Mesodermal cell (in vitro differentiated cells): ENCODE results near the gene NRIP1.
"Not testable (repeated sequence)": the region's sequence is repeated elsewhere in the genome, so short reads cannot be mapped to it uniquely, and the experiment has no call there.

Source experiments
- H3K27ac ChIP-seq: 2 replicates; pipeline ENCODE4 v1.7.0; 2013; ENCODE audit warnings: mild to moderate bottlenecking, low read depth, low read length, moderate library complexity; ENCODE audit not compliant: severe bottlenecking
- H3K36me3 ChIP-seq: 2 replicates; pipeline ENCODE4 v1.7.1; 2013; ENCODE audit warnings: mild to moderate bottlenecking, low read length, moderate library complexity; ENCODE audit not compliant: control insufficient read depth, insufficient read depth
- H3K4me1 ChIP-seq: one replicate; pipeline ENCODE4 v1.7.1; 2013; ENCODE audit warnings: mild to moderate bottlenecking, low read length; ENCODE audit not compliant: insufficient read depth, control insufficient read depth, poor library complexity, severe bottlenecking
- H3K4me3 ChIP-seq: 2 replicates; pipeline ENCODE4 v1.7.0; 2013; ENCODE audit warnings: low read length, control low read depth, mild to moderate bottlenecking; ENCODE audit not compliant: insufficient read depth, poor library complexity, severe bottlenecking; ENCODE audit errors: extremely low read depth
- H3K9me3 ChIP-seq: 2 replicates; pipeline ENCODE4 v1.7.1; 2013; ENCODE audit warnings: mild to moderate bottlenecking, low read length, moderate library complexity; ENCODE audit not compliant: control insufficient read depth
- WGBS, 2 experiments: methylation state at CpG; one replicate each; pipeline ENCODE4 v1.1.5; 2013; ENCODE audit warnings: missing lambda C conversion rate in 2 of 2; ENCODE audit not compliant: insufficient coverage in 2 of 2; 5-methylcytosine and 5-hydroxymethylcytosine counted together

NRIP1 gene

DNA sequence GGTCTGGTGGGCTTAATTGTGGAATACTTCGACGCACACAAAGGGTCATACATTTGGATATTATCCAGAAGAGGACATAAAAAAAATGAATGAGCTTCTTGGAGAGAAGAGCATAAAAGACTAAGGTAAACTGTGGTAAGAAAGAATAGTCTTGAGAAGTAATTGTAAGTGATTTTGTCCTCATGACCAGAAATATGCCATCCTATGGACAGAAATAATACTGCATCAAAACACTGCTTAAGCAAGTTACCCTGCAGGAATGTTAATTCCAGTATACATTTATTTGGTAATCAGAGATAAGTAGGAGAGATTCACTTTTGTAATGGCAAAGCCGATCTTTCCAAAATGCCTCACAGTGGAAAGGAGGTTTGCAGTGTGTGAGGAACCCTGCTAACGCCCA lies 111.9 kb downstream of the NRIP1 start:
- Histone ChIP-seq H3K9me3 (peaks cover 6% of the 10 kb centered on the region), H3K4me3 (no peak overlapping the region), H3K4me1 (no peaks in the 10 kb centered on the region), H3K36me3 (no peaks in the 10 kb centered on the region), H3K27ac (no peak overlapping the region)
- WGBS, 2 experiments, result 97% methylated on average over 2 of the region's 4 CpGs; no CpG with 5 or more reads in 1 of the 2 experiments

DNA sequence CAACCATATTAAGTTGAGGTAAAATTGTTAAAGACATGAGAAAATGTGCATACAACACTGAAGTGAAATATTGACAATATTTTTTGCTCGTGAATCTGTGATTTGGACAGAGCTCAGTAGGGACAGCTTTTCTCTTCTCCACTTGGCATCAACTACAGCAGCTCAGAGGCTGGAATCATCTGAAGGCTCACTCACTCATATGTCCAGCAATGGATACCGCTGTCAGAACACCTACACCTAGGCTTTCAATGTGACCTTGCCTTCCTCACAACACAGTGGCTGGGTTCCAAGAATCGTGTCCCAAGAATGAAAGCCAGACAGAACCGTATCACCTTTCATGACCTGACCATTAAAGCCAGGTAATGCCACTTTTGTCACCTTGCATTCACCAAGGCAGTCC lies 115.2 kb downstream of the NRIP1 start:
- no peaks in the 10 kb centered on the region for H3K36me3 ChIP-seq
- no peaks in the 10 kb centered on the region for H3K4me1 ChIP-seq
- H3K27ac ChIP-seq, result no peak overlapping the region
- WGBS, 2 experiments, result 83 to 93% methylated on average over 3 to 4 of the region's 4 CpGs
- no peak overlapping the region for H3K4me3 ChIP-seq
- peaks cover 6% of the 10 kb centered on the region for H3K9me3 ChIP-seq

DNA sequence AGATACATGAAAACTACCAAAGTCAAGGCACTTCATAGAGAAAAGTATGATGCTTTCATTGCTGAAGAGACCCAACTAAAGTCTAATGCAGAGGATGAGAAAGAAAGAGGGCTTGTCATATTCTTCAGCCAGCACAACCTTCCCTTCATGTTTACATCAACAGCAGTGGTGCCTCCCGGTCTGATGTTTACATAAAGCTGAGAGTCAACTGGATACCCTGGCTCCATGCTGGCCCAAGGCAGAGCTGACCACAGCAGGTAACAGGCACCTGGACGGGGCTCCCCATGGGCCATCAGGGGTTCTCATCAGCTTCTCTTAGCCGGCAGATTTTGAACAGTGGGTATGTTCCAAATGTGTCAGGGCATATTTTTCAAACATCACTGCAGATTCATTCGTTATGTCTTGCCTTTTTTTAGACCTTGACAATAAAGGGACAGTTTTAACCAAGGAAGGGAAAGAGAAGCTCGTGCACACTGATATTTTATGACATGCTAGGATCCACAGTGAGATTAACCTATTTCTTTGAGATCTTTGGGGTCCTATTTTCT lies 117.1 kb downstream of the NRIP1 start:
- H3K9me3 ChIP-seq, result peaks cover 6% of the 10 kb centered on the region
- no peaks in the 10 kb centered on the region for H3K36me3 ChIP-seq
- H3K4me1 ChIP-seq, result no peaks in the 10 kb centered on the region
- 76 to 79% methylated on average over 3 to 4 of the region's 5 CpGs for WGBS, 2 experiments
- no peak overlapping the region for H3K4me3 ChIP-seq
- no peak overlapping the region for H3K27ac ChIP-seq

DNA sequence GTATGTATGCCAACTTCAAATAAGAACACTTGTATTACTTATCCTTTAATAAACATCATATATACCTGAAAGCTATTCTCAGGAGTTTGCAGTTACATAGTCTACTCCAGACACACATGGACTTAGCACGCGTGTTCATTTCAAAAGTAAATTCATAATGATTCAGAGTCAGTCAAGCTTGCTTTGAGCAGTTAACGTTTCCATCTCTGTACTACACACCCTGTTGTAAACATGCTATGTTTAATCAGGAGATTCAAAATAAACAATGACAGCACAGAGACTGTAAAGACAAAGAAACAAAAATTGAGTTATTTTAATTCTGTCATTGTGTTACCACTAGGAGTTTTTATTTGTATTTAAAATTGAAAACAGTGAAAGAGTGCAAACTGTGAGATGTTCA lies 119.6 kb downstream of the NRIP1 start:
- Histone ChIP-seq H3K27ac (no peak overlapping the region), H3K4me3 (no peak overlapping the region), H3K9me3 (peaks cover 6% of the 10 kb centered on the region), H3K4me1 (no peaks in the 10 kb centered on the region), H3K36me3 (no peaks in the 10 kb centered on the region)
- WGBS, 2 experiments, result 100% methylated on average over 2 of the region's 3 CpGs; no CpG with 5 or more reads in 1 of the 2 experiments

DNA sequence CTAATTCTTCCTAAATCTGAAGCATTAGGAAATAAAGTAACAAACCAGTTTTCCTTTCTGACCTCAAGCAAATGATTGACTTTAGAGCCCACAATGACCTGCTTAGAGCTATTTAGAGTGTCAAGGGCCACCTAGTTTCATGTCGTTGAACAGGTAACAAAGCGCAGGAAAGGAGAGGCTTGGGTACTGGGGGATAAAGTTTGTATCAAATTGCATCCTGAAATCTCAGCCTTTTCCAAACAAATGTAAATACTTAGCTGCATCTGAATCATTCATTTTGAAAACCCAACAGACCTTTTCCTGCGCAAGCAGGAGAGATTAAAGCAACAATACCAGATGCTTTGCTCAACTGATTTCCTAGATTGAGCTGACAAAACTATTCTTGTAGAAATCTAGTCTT lies 121.2 kb downstream of the NRIP1 start:
- H3K4me1 ChIP-seq, result no peaks in the 10 kb centered on the region
- no peak overlapping the region for H3K27ac ChIP-seq
- peaks cover under 1% of the 10 kb centered on the region for H3K9me3 ChIP-seq
- H3K36me3 ChIP-seq, result no peaks in the 10 kb centered on the region
- no peak overlapping the region for H3K4me3 ChIP-seq
- 93 to 100% methylated on average over 1 to 2 of the region's 3 CpGs for WGBS, 2 experiments

DNA sequence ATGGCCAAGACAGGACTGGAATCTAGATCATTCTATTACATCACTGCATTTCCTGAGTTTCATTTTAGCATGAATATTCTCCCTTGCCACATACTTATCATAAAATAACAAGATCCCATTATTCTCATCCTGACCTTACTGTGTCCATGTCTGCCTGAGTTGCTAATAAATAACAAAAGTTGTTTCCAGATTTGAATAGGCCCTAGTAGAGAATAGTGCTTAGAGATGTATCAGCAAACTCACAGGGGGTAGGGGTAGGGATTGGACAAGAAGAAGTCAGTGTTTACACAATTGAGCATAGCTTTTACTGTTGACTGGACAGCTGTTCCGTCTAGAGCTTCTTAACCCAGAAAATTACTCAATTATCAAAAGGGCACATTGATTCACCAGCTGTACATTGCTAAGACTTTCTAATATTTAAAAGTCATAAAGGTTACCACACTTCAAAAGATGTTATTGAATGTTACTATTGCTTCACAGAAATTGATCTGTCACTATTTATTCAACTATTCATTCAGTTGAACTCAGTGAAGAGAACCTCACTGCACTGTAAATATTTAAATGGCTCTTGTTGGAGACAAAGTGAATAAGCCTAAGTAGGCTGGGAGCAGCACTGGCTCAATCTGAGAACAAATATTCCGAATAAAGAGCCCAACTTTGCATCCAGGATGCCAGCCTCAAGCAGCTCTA lies 121.9 kb downstream of the NRIP1 start:
- WGBS, 2 experiments, result 100% methylated on average over 1 of the region's 2 CpGs; no CpG with 5 or more reads in 1 of the 2 experiments

DNA sequence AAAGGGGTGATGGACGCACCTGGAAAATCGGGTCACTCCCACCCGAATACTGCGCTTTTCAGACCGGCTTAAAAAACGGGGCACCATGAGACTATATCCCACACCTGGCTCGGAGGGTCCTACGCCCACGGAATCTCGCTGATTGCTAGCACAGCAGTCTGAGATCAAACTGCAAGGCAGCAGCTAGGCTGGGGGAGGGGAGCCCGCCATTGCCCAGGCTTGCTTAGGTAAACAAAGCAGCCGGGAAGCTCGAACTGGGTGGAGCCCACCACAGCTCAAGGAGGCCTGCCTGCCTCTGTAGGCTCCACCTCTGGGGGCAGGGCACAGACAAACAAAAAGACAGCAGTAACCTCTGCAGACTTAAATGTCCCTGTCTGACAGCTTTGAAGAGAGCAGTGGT lies 137.5 kb downstream of the NRIP1 start:
- not testable (repeated sequence) for H3K4me1 ChIP-seq
- 93% methylated on average over 8 of the region's 13 CpGs; no CpG with 5 or more reads in 1 of the 2 experiments for WGBS, 2 experiments

More for the DNA sequence above, 121.9 kb downstream of the NRIP1 start:
- no peaks in the 10 kb centered on the region for H3K4me1 ChIP-seq
- no peaks in the 10 kb centered on the region for H3K9me3 ChIP-seq
- H3K27ac ChIP-seq, result no peak overlapping the region
- H3K36me3 ChIP-seq, result no peaks in the 10 kb centered on the region
- H3K4me3 ChIP-seq, result no peak overlapping the region

DNA sequence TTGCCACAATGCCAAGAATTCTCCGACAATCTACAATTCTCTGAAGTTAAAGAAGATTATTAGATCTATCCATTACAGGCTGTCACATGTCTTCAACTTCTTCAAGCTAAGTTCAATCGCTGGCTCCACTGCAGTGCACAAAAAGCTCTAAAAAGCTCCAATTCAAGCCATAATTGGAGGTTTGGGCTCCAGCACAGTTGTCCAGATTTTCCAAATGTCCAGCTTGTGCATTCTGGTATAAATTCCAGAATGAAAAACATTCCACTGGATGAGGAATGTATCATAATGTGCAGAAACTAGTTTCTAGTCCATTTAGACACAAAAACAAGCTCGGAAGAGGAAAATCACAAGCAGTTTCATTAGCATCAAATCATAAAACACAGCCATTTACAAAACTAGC lies 138.6 kb downstream of the NRIP1 start:
- H3K27ac ChIP-seq, result no peak overlapping the region
- no peaks in the 10 kb centered on the region for H3K9me3 ChIP-seq
- H3K4me1 ChIP-seq, result no peaks in the 10 kb centered on the region
- WGBS, 2 experiments, result 93 to 100% methylated on average over 1 to 2 of the region's 3 CpGs
- no peaks in the 10 kb centered on the region for H3K36me3 ChIP-seq
- no peak overlapping the region for H3K4me3 ChIP-seq

More for the DNA sequence above, 137.5 kb downstream of the NRIP1 start:
- not testable (repeated sequence) for H3K4me3 ChIP-seq, H3K36me3 ChIP-seq, H3K9me3 ChIP-seq, H3K27ac ChIP-seq

DNA sequence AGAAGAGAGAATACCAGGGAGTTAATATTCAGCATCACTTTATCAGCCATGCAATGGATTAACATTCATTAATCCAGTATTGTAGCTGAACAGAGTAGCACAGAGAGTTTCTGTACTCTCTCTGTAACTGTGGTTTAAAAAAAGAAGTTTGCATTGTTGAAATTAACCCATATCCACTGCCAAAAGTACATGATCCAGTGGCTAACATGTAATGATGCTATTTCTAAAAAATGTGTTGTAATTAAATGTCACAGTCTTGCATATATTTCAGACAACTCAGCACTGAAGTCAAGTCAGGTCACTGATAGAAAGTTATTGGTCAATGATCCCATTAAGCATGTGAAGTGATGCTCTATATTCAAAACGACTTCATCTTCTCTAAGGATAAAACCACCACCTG lies 141.3 kb downstream of the NRIP1 start:
- WGBS, 2 experiments, result no CpG with 5 or more reads among the region's 1 CpG
- H3K4me3 ChIP-seq, result no peak overlapping the region

DNA sequence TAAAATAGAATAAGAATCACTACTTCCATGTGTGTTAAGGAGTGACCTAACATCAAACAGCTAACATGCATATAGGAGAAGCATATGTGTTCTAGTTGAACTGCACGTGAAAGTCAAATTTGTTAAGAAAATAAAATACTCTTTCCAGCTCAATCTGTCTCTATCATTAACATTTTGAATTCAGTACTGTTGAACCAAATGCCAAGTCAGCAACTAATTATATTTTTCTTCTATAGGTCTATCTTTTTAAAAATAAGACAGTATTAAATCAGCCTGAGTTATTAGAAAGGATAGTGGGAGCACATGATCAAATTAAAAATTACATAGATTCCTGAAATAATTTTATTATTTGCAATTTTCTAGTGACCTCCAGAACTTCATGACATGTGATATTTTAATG lies 141.8 kb downstream of the NRIP1 start:
- Histone ChIP-seq H3K4me1 (no peaks in the 10 kb centered on the region), H3K4me3 (no peak overlapping the region), H3K27ac (no peak overlapping the region), H3K36me3 (no peaks in the 10 kb centered on the region), H3K9me3 (no peaks in the 10 kb centered on the region)
- no CpG with 5 or more reads among the region's 1 CpG for WGBS, 2 experiments

More for the DNA sequence above, 141.3 kb downstream of the NRIP1 start:
- Histone ChIP-seq H3K9me3 (no peaks in the 10 kb centered on the region), H3K36me3 (no peaks in the 10 kb centered on the region), H3K4me1 (no peaks in the 10 kb centered on the region), H3K27ac (no peak overlapping the region)

DNA sequence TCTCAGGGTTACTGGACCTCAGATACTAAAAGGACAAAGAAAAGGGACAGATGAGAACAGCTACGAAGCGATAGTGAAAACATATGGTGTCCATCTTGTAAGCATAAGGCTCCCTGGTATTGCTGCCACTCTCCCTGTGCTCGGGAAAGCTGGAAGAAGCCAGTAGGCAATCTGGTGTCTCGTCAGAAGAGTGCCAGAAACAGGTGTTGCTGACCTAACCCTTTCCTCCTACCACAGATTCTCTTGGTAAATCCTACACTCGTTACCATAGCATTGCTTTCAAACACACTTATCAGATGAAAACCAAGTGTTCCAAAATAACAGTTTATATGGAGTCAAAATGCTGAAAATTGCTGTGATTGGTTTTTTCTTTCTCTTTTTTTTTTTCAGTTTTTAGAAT lies 146.3 kb downstream of the NRIP1 start:
- Histone ChIP-seq H3K4me3 (no peak overlapping the region), H3K9me3 (no peaks in the 10 kb centered on the region), H3K27ac (no peak overlapping the region), H3K4me1 (peaks cover 5% of the 10 kb centered on the region), H3K36me3 (no peaks in the 10 kb centered on the region)
- 90 to 94% methylated on average over 4 of the region's 5 CpGs for WGBS, 2 experiments
